Activated CD8-positive, alpha-beta memory T cell treated with anti-CD3 and anti-CD28 coated beads, Interleukin-2, amount 50 U/mL, for 48 hours (primary cell): Measurements from ENCODE around the gene MRM3.
"Not testable (repeated sequence)": the region's sequence is repeated elsewhere in the genome, so short reads cannot be mapped to it uniquely, and the experiment has no call there.

Experiments used
- DNase-seq: peaks from one replicate; pipeline ENCODE4 v3.0.0-alpha.2; 2020

Gene MRM3

DNA sequence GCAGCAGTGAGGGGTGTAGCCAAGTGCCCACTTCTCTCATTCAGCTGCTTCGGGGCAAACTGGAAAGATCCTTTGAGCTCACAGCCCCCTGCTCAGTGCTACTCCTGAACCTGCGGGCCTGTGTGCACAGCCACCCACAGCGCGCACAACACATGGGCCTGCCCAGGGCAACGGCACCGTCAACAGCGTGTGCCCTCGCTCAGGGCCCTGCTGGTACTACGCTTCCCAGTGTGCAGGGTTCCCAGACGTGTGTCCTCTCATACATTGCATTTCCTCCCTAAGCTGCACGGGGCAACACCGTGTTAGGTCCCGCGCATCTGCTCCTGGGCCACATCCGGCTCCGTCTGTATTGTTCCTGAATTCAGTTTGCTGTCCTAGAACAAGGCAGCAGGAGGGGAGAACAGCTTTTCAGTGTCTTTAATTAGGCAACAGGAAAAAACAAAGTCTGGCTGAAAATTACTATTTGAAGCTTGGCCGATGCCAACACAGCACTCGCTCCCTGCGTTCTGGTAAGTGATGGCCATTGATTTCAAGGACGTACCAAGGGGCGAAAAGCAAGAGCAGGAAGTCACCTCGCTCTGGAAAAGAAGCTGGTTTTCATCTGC is 15.2 kb downstream of the MRM3 start:
- no peak for DNase-seq

DNA sequence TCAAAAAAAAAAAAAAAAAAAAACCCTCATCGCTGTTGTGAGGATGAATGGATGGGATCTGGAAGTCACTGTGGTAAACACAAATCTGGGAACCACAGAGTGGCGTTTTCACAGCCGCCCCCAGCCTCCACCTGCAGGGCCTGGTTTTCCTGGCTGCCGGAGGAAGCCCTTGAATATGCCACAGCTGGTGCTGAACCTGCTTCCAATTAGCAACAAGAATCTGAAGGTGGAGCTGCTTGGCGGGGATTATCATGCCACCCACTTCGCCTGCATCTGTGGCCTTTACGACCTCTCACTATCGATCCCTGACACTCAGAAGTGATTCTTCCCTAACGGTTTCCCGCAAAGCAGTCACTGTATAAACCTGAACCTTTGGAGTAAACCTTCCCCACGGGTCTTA is 16.1 kb downstream of the MRM3 start:
- no peak for DNase-seq

DNA sequence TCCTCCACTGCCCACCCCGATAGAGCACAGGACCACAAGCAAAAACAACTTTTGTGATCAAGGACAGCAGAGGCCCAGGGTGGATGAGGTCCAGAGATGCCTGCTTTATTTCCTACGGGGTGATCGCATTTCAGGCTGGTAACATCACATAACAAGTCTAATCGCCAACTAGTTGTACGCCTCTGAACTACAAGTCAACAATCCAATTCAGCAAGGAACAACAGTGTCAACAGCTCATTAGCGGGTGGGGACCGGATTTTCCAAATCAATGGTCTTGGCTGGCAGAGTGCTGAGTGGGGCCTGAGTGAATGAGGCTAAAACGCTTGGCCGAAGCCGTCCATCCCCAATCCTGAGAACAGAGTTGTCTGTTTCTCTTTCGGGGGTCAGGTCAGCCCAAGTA is 17.1 kb downstream of the MRM3 start:
- no peak for DNase-seq

DNA sequence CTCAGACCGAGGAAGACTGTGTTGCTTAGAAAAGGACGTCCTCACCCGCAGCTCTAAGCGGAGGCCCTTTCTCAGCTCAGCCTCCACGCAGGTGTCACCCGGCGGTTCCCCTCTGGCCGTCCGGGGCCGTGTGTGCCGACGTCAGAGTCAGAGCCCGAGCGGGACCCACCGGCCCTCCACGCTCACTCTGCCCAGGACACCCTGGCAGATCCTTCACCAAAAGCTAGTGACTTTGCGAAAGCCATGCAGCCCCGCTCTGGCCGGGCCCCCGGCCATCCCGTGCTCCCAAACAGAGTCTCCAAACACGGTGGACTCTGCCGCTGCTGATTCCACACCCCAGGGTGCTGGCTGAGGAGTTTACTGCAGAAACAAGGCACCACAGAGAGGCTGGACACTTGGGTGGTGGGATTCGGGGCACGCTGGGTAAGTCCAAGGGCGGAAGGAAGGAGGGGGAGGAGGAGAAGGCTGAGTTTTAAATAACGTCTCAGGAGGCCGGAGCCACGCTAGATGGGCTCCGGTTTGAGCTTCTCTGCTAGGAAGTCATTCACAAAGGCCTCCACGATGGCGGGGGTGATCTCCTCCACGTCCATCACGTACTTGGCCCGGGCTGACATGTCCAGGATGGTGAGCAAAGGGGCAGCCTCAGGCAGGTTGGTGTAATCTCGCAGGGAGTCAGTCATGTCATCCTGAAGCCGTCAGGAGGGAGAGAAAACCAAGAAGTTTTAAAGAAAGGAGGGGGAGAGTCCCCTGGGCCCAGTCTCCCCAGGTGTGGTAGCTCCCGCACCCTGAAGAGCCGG is 18.5 kb downstream of the MRM3 start:
- no peak for DNase-seq

GRCh38 chr17:801660-802059 is 19.5 kb downstream of the MRM3 start:
- DNase-seq: no peak

GRCh38 chr17:802481-802880 is 20.3 kb downstream of the MRM3 start:
- no peak for DNase-seq

DNA sequence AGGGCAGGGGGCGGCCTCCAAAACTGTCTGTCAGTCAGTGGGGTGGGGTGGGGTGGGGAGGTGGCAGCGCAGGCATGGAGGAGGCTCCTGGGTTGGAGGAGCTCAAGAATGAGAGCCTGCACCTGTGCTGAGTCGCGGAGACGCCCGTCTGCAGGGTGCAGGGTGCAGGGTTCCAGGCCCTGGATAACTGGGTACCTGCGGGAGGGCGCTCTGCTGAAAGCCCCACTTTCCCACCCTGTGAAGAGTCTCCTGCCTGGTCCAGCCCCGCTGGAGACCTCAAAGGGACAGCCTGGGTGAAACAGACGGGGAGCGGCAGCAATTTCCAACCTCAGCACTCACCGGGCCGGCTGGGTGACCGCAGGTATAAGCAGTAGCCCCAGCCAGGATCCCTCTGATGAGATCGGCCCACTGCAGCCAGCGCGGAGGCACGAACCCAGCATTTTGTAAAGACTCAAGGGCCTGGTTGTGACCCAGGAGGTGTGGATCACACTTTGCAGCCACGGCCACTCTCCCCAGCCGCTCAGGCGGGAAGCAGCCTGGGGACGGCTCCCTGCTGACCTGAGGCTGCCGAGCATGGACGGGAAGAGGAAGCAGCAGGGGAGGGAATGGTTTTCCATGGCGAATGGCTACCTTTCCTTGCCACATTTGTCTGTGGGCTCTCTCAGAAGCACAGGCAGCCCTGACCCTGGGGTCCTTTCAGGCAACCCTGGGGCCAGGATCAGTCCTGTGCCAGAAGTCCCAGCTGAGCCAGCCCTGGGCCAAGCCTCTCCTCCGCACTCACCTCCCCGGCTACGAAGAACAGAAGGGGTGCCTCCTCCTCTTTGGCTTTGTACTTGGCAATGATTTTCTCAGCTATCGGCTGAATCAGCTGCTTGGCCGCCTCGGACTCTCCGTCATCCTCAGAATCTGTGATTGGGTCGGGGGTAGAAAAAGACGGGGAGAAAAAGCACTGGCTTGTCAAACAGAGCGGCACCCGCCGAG is 21.0 kb downstream of the MRM3 start:
- no peak for DNase-seq

DNA sequence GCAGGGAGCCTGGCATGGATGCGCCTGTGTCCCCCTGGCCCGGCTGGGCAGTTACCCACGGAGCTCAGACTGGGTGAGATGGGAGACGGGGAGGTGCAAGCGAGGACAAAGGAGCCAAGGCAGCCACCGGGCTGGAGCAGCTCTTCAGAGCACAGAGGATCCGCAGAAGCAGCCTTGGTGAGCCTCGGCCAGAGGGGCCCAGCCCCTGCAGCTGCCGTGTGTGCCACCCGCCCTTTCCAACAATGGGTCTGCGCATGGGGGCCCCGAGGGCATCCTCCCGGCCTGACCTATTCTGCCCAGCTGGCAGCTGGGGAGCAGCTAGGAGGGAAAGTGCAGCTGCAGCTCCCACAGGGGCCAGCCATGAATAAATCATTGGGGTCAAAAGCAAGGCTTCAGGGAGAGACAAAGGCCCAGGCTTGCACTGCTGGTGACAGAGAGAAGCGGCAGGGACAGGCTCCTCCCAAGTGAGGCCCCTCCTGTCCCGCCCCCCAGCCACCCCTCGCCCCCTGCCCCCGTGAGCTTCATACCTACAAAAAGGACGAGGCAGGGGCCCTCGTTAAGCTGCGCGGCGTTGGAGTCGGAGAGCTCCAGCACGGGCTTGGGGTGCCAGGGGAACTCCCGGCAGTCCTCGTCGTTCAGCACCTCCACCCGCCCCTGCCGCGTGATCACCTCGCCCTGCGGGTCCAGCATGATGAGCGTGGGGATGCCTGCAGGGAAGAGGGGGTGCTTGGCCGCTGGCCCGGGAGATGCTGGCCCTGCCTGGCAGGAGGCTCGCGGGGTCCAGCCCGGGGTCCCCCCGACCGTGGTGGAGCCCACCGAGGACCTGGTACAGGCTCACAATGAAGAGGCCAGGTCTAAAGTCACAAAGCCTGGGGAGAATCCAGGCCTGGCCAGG is 22.6 kb downstream of the MRM3 start:
- DNase-seq: no peak

DNA sequence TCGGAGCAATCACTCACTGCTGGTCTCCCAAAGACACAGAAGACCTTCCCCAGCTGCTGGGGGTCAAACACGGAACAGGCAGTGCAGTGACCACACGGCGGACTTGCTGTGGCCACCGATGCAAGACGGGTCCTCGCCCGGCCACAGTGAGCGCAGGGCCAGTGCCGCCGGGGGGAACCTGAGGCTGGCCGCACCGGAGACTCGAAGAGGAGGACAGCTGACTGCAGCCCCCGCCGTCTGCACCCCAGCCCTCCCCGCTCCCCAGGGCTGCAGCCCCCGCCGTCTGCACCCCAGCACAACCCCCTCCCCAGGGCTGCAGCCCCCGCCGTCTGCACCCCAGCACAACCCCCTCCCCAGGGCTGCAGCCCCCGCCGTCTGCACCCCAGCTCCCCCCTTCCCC is 23.7 kb downstream of the MRM3 start:
- DNase-seq: not testable (repeated sequence)

DNA sequence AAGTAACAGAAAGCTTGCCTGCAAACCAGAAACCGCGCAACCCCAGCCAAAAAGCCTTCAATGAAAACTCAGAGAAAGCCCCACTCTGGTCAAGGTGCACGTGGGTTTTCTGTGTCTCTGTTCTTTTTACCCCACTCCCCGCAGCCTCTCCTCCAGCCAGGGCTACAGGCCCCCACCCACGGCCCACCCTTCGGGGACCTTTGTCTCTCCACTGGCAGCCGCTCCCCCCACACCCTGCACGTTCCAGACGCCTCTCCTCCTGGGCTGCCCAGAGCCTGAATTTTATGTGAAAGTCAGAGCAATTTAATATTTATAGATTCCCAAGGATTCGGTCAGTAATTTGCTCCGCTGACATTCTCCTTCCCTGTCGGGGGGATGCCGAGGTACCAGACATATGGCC is 24.2 kb downstream of the MRM3 start:
- DNase-seq: no peak

DNA sequence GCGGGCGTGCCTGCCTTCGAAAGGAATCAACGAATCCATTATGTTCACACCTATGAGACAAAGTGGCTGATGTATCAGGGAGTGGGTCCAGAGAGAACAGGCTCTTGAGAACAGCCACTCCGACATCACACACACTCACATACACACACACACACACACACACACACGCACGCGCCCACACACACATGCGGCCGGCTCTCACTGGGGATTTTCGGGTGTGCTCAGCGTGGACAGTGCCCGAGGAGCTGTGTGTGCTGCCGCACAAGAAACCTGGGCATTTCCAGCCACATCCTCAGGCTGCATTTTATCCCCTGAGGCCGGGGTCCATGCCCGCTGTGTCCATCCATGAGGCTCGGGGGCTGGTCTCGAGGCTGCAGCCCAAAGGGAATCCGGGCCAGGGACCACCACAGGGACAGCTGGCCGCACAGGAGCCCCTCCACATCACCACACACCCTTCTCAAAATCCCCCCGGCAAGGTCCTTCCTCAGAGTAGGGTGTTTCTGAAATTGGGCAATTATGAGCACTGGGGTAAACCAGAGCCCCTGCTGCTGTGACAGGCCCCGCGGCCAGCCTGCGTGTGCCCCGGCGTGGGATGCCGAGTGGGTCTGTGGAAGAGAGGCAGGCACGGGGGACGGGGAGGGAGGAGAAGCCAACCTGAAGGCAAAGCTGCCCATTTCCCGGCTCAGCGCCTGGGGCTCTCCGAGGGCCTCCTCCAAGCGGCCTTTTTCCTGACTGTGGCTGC is 24.8 kb downstream of the MRM3 start:
- no peak for DNase-seq

DNA sequence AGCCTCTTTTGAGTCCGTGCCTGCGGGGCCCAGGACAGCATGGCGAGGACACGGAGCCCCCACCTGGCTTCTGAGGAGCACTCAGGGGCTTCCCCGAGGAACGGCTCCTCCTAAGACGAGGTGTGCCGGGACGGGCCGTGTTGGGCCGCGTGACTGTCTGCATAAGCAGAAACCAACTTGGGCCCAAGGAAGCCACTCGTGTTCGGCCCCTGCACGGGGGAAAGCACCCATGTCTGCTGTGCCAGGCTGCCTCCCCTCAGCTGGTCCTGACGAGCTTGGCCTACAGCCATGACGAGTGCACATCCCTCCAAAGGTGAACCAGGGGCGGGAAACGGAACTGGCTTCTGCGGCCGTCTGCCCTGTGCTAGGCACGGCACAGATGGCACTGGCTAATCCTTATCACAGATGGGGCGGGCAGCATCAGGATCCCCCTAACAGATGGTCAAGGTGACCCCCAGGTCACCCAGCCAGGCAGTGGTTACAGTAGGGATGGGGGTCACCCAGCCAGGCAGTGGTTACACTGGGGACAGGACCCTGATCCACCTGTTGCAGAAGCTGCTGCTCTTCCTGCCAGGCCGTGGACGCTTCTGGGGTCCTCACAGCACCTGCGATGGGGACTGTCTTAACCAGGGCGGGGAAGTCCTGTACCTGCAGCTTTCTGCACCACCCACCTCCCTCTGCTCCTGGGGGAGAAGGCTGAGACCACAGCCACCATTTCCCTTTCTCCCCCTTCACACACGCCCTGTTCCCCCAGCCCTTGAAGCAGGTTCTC is 25.6 kb downstream of the MRM3 start:
- no peak for DNase-seq

GRCh38 chr17:811051-811784 is 29.1 kb downstream of the MRM3 start:
- no peak for DNase-seq

DNA sequence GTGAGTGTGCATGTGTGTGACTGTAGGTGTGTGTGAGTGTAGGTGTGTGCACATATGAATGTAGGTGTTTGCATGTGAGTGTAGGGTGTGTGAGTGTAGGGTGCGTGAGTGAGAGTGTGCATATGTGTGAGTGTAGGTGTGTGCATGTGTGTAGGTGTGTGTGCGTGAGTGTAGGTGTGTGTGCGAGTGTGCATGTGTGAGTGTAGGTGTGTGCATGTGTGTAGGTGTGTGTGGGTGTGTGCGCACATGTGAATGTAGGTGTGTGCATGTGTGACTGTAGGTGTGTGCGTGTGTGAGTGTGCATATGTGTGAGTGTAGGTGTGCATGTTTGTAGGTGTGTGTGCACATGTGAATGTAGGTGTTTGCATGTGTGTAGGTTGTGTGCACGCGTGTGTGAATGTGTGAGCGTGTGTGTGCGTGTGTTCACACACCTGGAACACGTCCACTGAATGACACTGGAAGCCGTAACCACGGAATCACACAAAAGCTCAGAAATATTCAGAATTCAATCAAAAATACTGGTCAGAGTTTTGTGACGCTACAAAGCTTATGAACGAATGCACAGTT is 30.6 kb downstream of the MRM3 start:
- DNase-seq: no peak

GRCh38 chr17:814371-814770 is 32.2 kb downstream of the MRM3 start:
- DNase-seq: no peak

- DNase-seq: no peak
Observed at GRCh38 chr17:819251-819650, 37.1 kb downstream of the MRM3 start.

DNA sequence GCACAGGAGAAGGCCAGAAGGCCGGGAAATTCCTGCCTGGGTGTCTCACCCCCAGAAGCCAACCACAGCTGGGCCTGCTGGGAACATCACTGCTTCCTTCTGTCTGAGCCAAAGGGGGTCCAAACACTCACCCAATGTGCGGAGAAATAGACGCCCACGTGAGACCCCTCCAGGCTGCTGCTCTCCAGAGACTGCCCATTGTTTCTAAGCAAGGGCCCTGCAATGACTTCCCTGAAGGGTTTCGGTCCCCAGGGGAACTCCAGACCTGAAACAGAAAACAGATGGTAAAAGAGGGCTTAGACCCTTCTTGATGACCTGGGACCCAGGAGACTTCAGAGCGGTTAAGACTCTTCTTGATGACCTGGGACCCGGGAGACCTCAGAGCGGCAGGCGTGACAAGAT is 41.3 kb downstream of the MRM3 start:
- no peak for DNase-seq

DNA sequence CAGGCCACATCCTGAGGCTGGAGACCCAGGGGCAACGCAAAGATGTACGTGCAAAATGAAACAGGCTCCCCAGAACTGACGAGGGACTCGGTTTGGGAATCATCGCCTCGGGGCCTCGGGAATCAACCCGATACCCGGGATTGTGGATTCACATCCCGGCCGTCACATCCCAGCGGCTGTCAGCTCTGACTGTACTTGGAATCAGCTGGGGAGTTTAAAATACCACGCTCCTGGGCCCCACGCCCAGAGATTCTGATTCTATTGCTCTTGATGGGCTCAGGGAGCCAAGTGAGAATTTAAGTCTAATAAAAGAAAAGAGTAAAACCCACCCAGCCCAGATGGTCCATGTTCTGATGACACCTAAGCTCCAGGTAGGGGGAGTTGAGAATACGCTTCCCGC is 42.2 kb downstream of the MRM3 start:
- no peak for DNase-seq

DNA sequence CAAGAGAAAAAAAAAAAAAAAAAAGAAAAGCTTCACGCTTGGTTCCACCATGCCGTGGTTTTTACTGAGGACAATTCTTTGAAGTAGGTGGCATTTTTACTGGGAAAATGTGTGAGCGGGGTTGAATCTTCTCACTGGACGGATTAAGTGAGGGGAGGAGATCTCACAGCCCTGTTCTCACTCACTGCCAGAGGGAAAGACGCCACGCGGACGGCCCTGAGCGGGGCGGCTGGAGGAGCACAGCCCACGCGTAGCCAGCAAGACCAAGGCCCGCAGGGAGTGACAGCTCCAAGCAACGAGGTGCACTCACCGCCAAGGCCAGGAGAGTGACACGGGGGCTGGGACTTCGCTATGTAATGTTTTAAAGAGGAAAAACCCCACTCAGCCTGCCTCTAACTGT is 43.1 kb downstream of the MRM3 start:
- DNase-seq: no peak

- no peak for DNase-seq
Observed at GRCh38 chr17:826778-827177, 44.6 kb downstream of the MRM3 start.
